IPS DF 4.7 (cell line): ENCODE measurements around the gene FAM120B.

ENCODE experiments used
- DNase-seq: peaks from one replicate; pipeline ENCODE4 v3.0.0-alpha.2; 2013; ENCODE audit warnings: low spot score; ENCODE audit errors: extremely low read depth

Gene FAM120B

GRCh38 chr6:170286246-170286933, 20.2 kb upstream of the FAM120B start:
- DNase-seq, result no peak

GRCh38 chr6:170286934-170287265, 19.7 kb upstream of the FAM120B start:
- DNase-seq, result no peak

GRCh38 chr6:170287371-170287876, 19.1 kb upstream of the FAM120B start:
- no peak for DNase-seq

GRCh38 chr6:170288091-170288631, 18.4 kb upstream of the FAM120B start:
- no peak for DNase-seq

- no peak for DNase-seq
These were observed 17.7 kb upstream of the FAM120B start for GRCh38 chr6:170288852-170289179.

- DNase-seq, result no peak
These were observed 17.2 kb upstream of the FAM120B start for GRCh38 chr6:170289180-170289931.

GRCh38 chr6:170289951-170290295, 16.6 kb upstream of the FAM120B start:
- no peak for DNase-seq

GRCh38 chr6:170290296-170291128, 16.0 kb upstream of the FAM120B start, which contains the start of gene DLL1:
DLL1 (minus strand) TSS chr6:170291078; CDS start chr6:170290139, 939 bp downstream.
- DNase-seq, result no peak

- no peak for DNase-seq
These were observed 15.1 kb upstream of the FAM120B start for GRCh38 chr6:170291271-170292110.

- no peak for DNase-seq
These were observed 14.5 kb upstream of the FAM120B start for GRCh38 chr6:170292111-170292406.

- no peak for DNase-seq
These were observed 14.0 kb upstream of the FAM120B start for GRCh38 chr6:170292407-170293158.

GRCh38 chr6:170293341-170294231, 13.0 kb upstream of the FAM120B start:
- DNase-seq, result no peak

- no peak for DNase-seq
These were observed 12.2 kb upstream of the FAM120B start for GRCh38 chr6:170294298-170294730.

- no peak for DNase-seq
These were observed 11.6 kb upstream of the FAM120B start for GRCh38 chr6:170294813-170295509.

GRCh38 chr6:170295510-170296422, 10.8 kb upstream of the FAM120B start:
- DNase-seq, result no peak

- no peak for DNase-seq
These were observed 10.2 kb upstream of the FAM120B start for GRCh38 chr6:170296423-170296745.

GRCh38 chr6:170296746-170297575, 9.6 kb upstream of the FAM120B start:
- DNase-seq, result no peak
